A673 (cell line): ENCODE results near the gene RMI2. TPM values are rescaled to one million over a fixed set of nuclear protein-coding genes. Genes with fewer than 3 reads are reported as not detected.
"Not testable (repeated sequence)": the region's sequence is repeated elsewhere in the genome, so short reads cannot be mapped to it uniquely, and the experiment has no call there.

ENCODE experiments used
- BruUV-seq: library from RNA; stranded (reverse); fragments of 400-500 nt; replicated peaks from 2 replicates; lab custom pipeline; 2021; lab: Mats Ljungman, UMichigan
- CTCF ChIA-PET: fragments of 300-600 bp; sonication (Branson Sonifier 250); formaldehyde crosslinking; loops from one replicate; lab custom pipeline; 2022; ENCODE audit warnings: antibody characterized with exemption; lab: Charles Lee
- POLR2A ChIA-PET: fragments of 300-600 bp; sonication (Branson Sonifier 250); formaldehyde crosslinking; loops from one replicate; lab custom pipeline; 2022; ENCODE audit warnings: antibody characterized with exemption; ENCODE audit not compliant: low non-redundant PET; lab: Charles Lee
- DNase-seq: peaks from one replicate; pipeline ENCODE4 v3.0.0-alpha.2; 2015; ENCODE audit warnings: low spot score
- H3K27ac ChIP-seq: fragments of 200-600 bp; sonication (generic); 2 replicates; pipeline ENCODE4 v1.5.1; 2016; ENCODE audit warnings: mixed run types, low read depth, mild to moderate bottlenecking, mixed read lengths, antibody characterized with exemption, low read length; ENCODE audit not compliant: poor library complexity, severe bottlenecking
- H3K27me3 ChIP-seq: fragments of 200-600 bp; sonication (generic); replicated peaks from 2 replicates; pipeline ENCODE4 v1.6.1; 2017; ENCODE audit warnings: mixed run types, low read depth, mild to moderate bottlenecking, mixed read lengths, antibody characterized with exemption, low read length; ENCODE audit not compliant: insufficient read depth, poor library complexity
- H3K36me3 ChIP-seq: fragments of 200-600 bp; sonication (generic); 2 replicates; pipeline ENCODE4 v1.6.1; 2016; ENCODE audit warnings: mixed run types, mild to moderate bottlenecking, mixed read lengths, antibody characterized with exemption, low read length; ENCODE audit not compliant: insufficient read depth, poor library complexity, severe bottlenecking
- H3K4me1 ChIP-seq: fragments of 200-600 bp; sonication (generic); 2 replicates; pipeline ENCODE4 v1.6.1; 2017; ENCODE audit warnings: mixed run types, mild to moderate bottlenecking, mixed read lengths, antibody characterized with exemption, low read length; ENCODE audit not compliant: insufficient read depth, poor library complexity, severe bottlenecking
- H3K4me3 ChIP-seq: fragments of 200-600 bp; sonication (generic); 2 replicates; pipeline ENCODE4 v1.5.1; 2016; ENCODE audit warnings: low read depth, mixed run types, mild to moderate bottlenecking, mixed read lengths, low read length; ENCODE audit not compliant: poor library complexity, severe bottlenecking
- H3K9me3 ChIP-seq: fragments of 200-600 bp; sonication (generic); 2 replicates; pipeline ENCODE4 v1.6.1; 2016; ENCODE audit warnings: mixed run types, low read depth, mild to moderate bottlenecking, mixed read lengths, antibody characterized with exemption, low read length; ENCODE audit not compliant: poor library complexity, severe bottlenecking
- CTCF ChIP-seq: fragments of 300-800, 200-600 bp; sonication (generic); conservative IDR thresholded peaks from 2 replicates; pipeline ENCODE4 v1.5.1; 2017; ENCODE audit warnings: low read depth, mild to moderate bottlenecking, antibody characterized with exemption, low read length, moderate library complexity, mixed read lengths
- EZH2 ChIP-seq: fragments of 200-600 bp; sonication (generic); IDR thresholded peaks from 2 replicates; pipeline ENCODE4 v1.6.1; 2017; ENCODE audit warnings: borderline replicate concordance, low read depth, mild to moderate bottlenecking, mixed read lengths, antibody characterized with exemption, low read length; ENCODE audit not compliant: poor library complexity, severe bottlenecking
- intact Hi-C: fragments of 100-400 bp; cut with micrococcal nuclease; formaldehyde crosslinking; loops from one replicate; pipeline ENCODE4 v1.10.0; 2022; ENCODE audit not compliant: unreplicated experiment
- total RNA-seq: library from RNA; stranded (reverse); gene quantifications from 2 replicates; pipeline ENCODE4 v1.2.3, GENCODE V29; 2021

Gene RMI2
- total RNA-seq, 1 experiment from 2014 or later: 28.5 TPM

GRCh38 chr16:11377154-11377553 is 31.9 kb downstream of the RMI2 start:
- BruUV-seq: no TSS peak
- Histone ChIP-seq H3K27me3 (no peaks in the 10 kb centered on the region), H3K36me3 (no peaks in the 10 kb centered on the region), H3K27ac (no peak overlapping the region), H3K9me3 (no peaks in the 10 kb centered on the region), H3K4me3 (no peak overlapping the region), H3K4me1 (no peaks in the 10 kb centered on the region)
- no peak for TF ChIP-seq EZH2
- no peak for TF ChIP-seq CTCF
- intact Hi-C loops: no loop called here
- CTCF ChIA-PET: interaction anchor here (0.7 kb wide), 1 partner anchor 21 kb away, joined by 12 read pairs; no protein-coding TSS in a partner anchor
- POLR2A ChIA-PET: no interaction called here
- no peak for DNase-seq

GRCh38 chr16:11378951-11379350 is 33.7 kb downstream of the RMI2 start:
- H3K27me3 ChIP-seq, DNase-seq, H3K9me3 ChIP-seq, intact Hi-C loops, CTCF ChIA-PET, POLR2A ChIA-PET, H3K4me3 ChIP-seq, H3K4me1 ChIP-seq, H3K36me3 ChIP-seq, BruUV-seq, H3K27ac ChIP-seq: not testable (repeated sequence)

- DNase-seq: no peak
- POLR2A ChIA-PET: no interaction called here
These were observed 34.2 kb downstream of the RMI2 start for GRCh38 chr16:11379420-11379819.

More at GRCh38 chr16:11379420-11379819, 34.2 kb downstream of the RMI2 start:
- no TSS peak for BruUV-seq
- Histone ChIP-seq H3K36me3 (no peaks in the 10 kb centered on the region), H3K27ac (no peak overlapping the region), H3K27me3 (no peaks in the 10 kb centered on the region), H3K4me1 (no peaks in the 10 kb centered on the region), H3K9me3 (no peaks in the 10 kb centered on the region), H3K4me3 (no peak overlapping the region)
- TF ChIP-seq EZH2: no peak
- no peak for TF ChIP-seq CTCF
- CTCF ChIA-PET: no interaction called here
- intact Hi-C loops: no loop called here
